ENCODE data around the gene ENTHD1.
"Not testable (repeated sequence)": the region's sequence is repeated elsewhere in the genome, so short reads cannot be mapped to it uniquely, and the experiment has no call there.

The ENTHD1 gene

GRCh38 chr22:39851606-39852315 is 41.8 kb downstream of the ENTHD1 start:
- DNase-seq (ENCODE audit: low read depth) = no peak

DNA sequence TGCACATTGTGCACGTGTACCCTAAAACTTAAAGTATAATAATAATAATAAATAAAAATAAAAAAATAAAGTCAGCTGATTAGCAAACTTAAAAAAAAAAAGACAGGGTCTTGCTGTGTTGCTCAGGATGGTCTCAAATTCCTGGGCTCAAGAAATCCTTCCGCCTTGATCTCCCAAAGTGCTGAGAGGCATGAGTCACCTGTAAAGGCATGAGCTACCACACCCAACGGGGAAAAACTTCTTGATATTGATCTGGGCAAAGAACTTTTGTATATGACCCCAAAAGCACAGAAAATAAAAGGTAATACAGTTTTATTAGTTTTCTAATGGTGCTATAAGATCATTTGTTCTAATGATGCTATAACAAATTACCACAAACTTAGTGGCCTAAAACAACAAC is 46.1 kb downstream of the ENTHD1 start:
- no peak for DNase-seq (ENCODE audit: low read depth)

GRCh38 chr22:39846539-39846938 is 47.0 kb downstream of the ENTHD1 start:
- not testable (repeated sequence) for DNase-seq (ENCODE audit: low read depth)

DNA sequence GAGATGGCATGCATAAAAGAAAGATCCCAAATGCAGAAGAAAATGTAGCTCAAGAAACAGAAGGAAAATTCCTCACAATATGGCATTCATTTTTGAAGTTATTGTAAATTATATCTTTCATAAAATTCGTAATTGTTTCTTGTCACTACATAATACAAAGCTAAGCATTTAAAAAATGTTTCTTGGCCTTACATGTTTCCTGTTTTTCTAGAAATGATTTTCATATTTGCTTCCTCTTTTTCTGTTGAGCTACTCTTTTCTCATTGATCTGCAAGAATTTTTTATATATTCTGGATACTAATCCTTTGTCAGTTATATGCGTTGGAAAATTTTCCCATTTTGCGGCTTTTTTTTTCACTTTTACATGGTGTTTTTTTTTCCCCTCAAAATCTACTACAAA is 48.0 kb downstream of the ENTHD1 start:
- no peak for DNase-seq (ENCODE audit: low read depth)

DNA sequence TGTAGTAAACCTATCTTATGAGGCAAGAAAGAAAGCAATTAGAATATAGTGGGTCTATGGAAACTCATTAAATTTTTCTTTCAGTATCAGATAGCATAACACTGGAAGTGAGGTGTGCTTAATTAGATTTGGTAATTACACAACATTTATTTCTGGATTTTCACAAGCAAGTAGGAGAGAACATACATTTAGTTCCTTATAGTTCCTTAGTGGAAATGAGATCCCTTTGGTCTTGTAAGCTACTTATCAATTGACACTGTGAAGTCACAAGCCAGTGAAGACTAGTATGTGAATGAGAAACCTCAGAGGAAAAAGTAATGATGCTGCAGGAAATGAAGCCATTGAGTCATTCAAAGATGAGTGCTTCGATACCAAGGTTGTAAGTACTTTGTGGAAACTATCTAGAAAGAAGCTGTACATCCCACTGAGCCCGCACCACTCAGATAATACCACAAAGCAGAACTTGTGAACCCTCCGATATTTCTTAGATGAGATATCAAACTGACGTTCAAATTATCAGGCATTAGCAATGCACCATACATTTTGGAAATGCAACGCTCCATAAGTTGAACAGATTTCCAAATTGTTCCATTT is 53.5 kb downstream of the ENTHD1 start:
- no peak for DNase-seq (ENCODE audit: low read depth)

DNA sequence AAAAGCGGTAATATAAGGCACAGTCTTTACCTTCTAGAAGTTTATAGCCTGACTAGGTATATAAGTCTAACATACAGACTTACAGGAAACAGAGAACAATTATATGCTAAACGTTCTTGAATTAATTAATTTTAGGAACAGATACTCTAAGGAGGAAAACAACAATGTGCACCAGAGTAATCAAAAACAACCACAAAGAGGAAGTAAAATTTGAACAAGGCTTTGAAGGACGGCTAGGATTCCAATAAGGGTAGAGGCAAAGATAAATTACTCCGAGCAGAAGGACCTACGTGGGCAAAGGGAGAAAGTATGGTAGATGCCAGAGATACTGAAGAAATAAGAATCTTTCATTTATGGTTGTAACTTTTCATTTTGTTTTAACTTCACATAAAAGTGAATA is 54.4 kb downstream of the ENTHD1 start:
- no peak for DNase-seq (ENCODE audit: low read depth)

GRCh38 chr22:39833610-39834009 is 60.0 kb downstream of the ENTHD1 start:
- DNase-seq (ENCODE audit: low read depth) = no peak

- DNase-seq (ENCODE audit: low read depth) = no peak
These were observed 60.5 kb downstream of the ENTHD1 start for GRCh38 chr22:39833093-39833492.

DNA sequence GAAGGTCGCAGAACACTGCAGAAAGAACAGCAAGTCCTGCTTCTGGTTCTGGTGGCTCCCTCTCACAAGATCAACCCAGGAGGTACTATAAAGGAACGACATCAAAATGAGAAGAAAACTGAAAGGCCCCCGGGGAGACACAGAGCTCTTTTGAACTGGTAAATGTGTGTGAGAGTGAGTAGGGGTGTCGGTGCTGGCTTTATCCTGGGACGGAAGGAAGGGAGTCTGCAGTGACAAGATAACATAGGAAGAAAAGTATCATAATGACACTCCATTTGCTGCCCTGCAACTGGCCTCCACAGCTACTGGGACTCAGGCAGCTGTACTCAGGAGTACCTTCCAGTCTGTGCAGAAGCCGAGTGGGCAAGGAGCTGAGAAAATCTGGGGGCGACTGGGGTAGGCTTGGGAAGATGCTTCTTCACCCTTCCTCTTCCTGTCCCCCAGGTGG is 60.9 kb downstream of the ENTHD1 start:
- DNase-seq (ENCODE audit: low read depth) = no peak

GRCh38 chr22:39825661-39826102 is 67.9 kb downstream of the ENTHD1 start:
- DNase-seq (ENCODE audit: low read depth) = no peak

DNA sequence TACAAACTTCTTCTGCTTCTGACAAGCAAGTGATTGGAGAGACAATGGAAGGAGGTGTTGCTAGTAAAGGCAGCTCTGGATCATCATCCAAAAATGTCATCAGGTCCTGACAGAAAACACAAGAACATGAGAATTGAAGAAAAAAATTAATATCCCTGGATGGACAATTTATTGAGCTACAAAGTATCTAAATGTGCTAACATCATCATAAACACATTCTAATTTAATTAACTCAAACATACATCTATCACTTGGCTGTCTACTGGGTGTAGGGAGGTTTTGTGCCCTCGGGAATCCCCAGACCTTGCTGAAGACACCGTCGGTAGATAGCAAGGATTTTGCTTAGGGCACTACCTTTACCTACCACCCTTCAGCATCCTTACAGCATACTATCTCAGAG is 72.6 kb downstream of the ENTHD1 start:
- DNase-seq (ENCODE audit: low read depth) = no peak

GRCh38 chr22:39820256-39820655 is 73.3 kb downstream of the ENTHD1 start:
- DNase-seq (ENCODE audit: low read depth) = no peak

GRCh38 chr22:39819429-39819828 is 74.1 kb downstream of the ENTHD1 start:
- no peak for DNase-seq (ENCODE audit: low read depth)

GRCh38 chr22:39818094-39818493 is 75.5 kb downstream of the ENTHD1 start:
- no peak for DNase-seq (ENCODE audit: low read depth)

- no peak for DNase-seq (ENCODE audit: low read depth)
These were observed 77.6 kb downstream of the ENTHD1 start for GRCh38 chr22:39815932-39816331.

GRCh38 chr22:39814899-39815298 is 78.7 kb downstream of the ENTHD1 start:
- DNase-seq (ENCODE audit: low read depth) = no peak

GRCh38 chr22:39809772-39810557 is 83.6 kb downstream of the ENTHD1 start:
- DNase-seq (ENCODE audit: low read depth) = no peak

DNA sequence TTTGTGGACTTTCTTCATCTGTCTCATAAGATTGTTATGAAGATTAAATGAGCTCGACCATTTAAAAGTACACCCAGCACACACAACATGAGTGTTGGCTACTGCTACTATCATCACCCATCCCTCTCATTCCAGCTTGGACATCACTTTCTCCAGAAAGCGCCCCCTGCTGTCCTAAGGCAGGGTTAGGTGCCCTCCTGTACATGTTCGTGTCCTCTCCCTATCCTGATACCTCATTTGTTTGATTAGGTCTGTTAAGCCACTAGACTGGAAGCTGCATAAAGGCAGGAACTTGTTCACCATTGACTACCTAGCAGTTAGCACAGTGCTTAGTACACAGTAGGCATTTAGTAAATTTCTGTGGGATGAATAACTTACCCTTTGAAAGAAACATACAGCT is 85.5 kb downstream of the ENTHD1 start:
- DNase-seq (ENCODE audit: low read depth) = no peak

GRCh38 chr22:39806109-39806508 is 87.5 kb downstream of the ENTHD1 start:
- DNase-seq (ENCODE audit: low read depth) = no peak

GRCh38 chr22:39805117-39805516 is 88.4 kb downstream of the ENTHD1 start:
- DNase-seq (ENCODE audit: low read depth) = no peak

- DNase-seq (ENCODE audit: low read depth) = no peak
These were observed 90.9 kb downstream of the ENTHD1 start for GRCh38 chr22:39802682-39803081.

GRCh38 chr22:39800790-39801520 is 92.6 kb downstream of the ENTHD1 start:
- DNase-seq (ENCODE audit: low read depth) = no peak
